Measurements from ENCODE around the gene ARHGEF18.

ARHGEF18 gene

DNA sequence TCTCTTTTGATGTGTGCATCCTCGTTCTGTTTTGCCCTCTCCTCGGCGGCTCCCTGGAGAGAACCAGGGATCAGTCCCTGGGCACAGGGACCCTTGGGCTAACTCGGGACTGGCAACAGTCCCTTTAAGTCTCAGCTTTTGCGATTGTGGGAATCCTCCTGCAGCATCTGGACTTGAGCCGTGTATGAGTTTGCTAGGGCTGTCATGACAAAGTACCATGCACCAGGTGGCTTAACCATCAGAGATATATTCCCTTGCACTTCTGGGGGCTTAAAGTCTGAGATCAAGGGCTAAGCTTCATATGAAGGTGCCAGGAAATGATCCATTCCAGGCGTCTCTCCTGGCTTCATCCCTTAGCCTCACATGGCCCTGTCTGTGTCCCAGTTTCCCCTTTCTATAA lies 34.5 kb downstream of the ARHGEF18 start:
- Histone ChIP-seq H4K8ac (ENCODE audit: low read length) (no peak overlapping the region), H3K9ac (ENCODE audit: low read length) (no peak overlapping the region), H3K4me2 (ENCODE audit: low read length, poor library complexity, severe bottlenecking) (no peak overlapping the region), H2AFZ (ENCODE audit: low read depth, low read length) (no peak overlapping the region), H3K4me1 (ENCODE audit: control insufficient read depth, insufficient read depth, low read depth, low read length) (no peaks in the 10 kb centered on the region), H3K36me3 (ENCODE audit: control insufficient read depth in 1 of 2, insufficient read depth in 2 of 2, low read depth in 1 of 2, low read length in 2 of 2) (peaks cover 4% of the 10 kb centered on the region in 2 experiments), H3K27me3 (ENCODE audit: control insufficient read depth in 1 of 2, insufficient read depth in 1 of 2, low read length in 2 of 2) (no peaks in the 10 kb centered on the region), H3K4me3 (ENCODE audit: insufficient read depth in 1 of 2, low read depth in 1 of 2, low read length in 2 of 2) (no peak overlapping the region), H4K91ac (ENCODE audit: low read length) (no peak overlapping the region), H3K9me3 (ENCODE audit: control insufficient read depth, low read length) (no peaks in the 10 kb centered on the region), H2AK5ac (ENCODE audit: low read length, severe bottlenecking) (no peak overlapping the region), H3K4ac (ENCODE audit: low read depth in 1 of 2, low read length in 2 of 2) (no peak overlapping the region), H2BK120ac (ENCODE audit: low read depth, low read length) (no peak overlapping the region), H3K18ac (ENCODE audit: low read depth in 1 of 2, low read length in 2 of 2) (no peak overlapping the region), H3K23ac (ENCODE audit: low read length in 2 of 2) (no peak overlapping the region), H2BK5ac (ENCODE audit: low read depth, low read length, poor library complexity, severe bottlenecking) (no peak overlapping the region), H3K14ac (ENCODE audit: low read length in 2 of 2) (no peak overlapping the region), H3K79me1 (replicated peaks; ENCODE audit: low read length, poor library complexity, severe bottlenecking) (peaks cover 5% of the 10 kb centered on the region), H2BK12ac (ENCODE audit: low read length in 2 of 2) (no peak overlapping the region), H2BK15ac (ENCODE audit: low read depth, poor library complexity, severe bottlenecking) (no peak overlapping the region), H3K27ac (ENCODE audit: low read length, poor library complexity, severe bottlenecking) (no peak overlapping the region)
- no peak for DNase-seq
- 90% methylated on average over 7 of the region's 7 CpGs for WGBS

DNA sequence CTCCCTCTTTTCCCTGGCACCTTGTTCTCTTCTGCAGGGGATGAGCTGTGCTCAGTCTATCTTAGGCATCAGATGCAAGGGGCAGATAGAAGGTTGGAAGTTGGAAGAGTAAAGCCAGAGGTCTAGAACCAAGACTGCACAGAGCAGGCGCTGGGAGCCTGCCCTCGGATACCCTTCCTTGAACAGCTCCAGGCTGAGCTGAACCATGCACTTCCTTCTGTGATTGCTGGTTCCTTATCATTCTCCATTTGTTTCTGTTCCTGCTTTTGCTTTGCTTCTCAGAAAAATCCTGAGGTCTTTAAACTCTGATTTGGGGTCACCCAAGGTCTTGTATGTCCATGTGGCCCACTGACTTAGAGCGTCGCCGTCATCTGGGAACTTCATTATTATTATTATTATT lies 36.3 kb downstream of the ARHGEF18 start:
- no peak overlapping the region for H3K4me3 ChIP-seq (ENCODE audit: insufficient read depth in 1 of 2, low read depth in 1 of 2, low read length in 2 of 2)
- no peak overlapping the region for H2BK15ac ChIP-seq (ENCODE audit: low read depth, poor library complexity, severe bottlenecking)
- WGBS = 96% methylated on average over 2 of the region's 5 CpGs
- no peak overlapping the region for H4K8ac ChIP-seq (ENCODE audit: low read length)
- H3K9ac ChIP-seq (ENCODE audit: low read length) = no peak overlapping the region
- DNase-seq = no peak
- peaks cover 4% of the 10 kb centered on the region in 2 experiments for H3K36me3 ChIP-seq (ENCODE audit: control insufficient read depth in 1 of 2, insufficient read depth in 2 of 2, low read depth in 1 of 2, low read length in 2 of 2)
- H3K4me2 ChIP-seq (ENCODE audit: low read length, poor library complexity, severe bottlenecking) = no peak overlapping the region
- no peaks in the 10 kb centered on the region for H3K27me3 ChIP-seq (ENCODE audit: control insufficient read depth in 1 of 2, insufficient read depth in 1 of 2, low read length in 2 of 2)
- H3K27ac ChIP-seq (ENCODE audit: low read length, poor library complexity, severe bottlenecking) = no peak overlapping the region
- H3K18ac ChIP-seq (ENCODE audit: low read depth in 1 of 2, low read length in 2 of 2) = no peak overlapping the region
- no peak overlapping the region for H3K4ac ChIP-seq (ENCODE audit: low read depth in 1 of 2, low read length in 2 of 2)
- H2AK5ac ChIP-seq (ENCODE audit: low read length, severe bottlenecking) = no peak overlapping the region
- H4K91ac ChIP-seq (ENCODE audit: low read length) = no peak overlapping the region
- peaks cover 5% of the 10 kb centered on the region for H3K79me1 ChIP-seq (replicated peaks; ENCODE audit: low read length, poor library complexity, severe bottlenecking)
- H3K4me1 ChIP-seq (ENCODE audit: control insufficient read depth, insufficient read depth, low read depth, low read length) = no peaks in the 10 kb centered on the region
- H2AFZ ChIP-seq (ENCODE audit: low read depth, low read length) = no peak overlapping the region
- H3K23ac ChIP-seq (ENCODE audit: low read length in 2 of 2) = no peak overlapping the region
- no peak overlapping the region for H2BK5ac ChIP-seq (ENCODE audit: low read depth, low read length, poor library complexity, severe bottlenecking)
- no peak overlapping the region for H2BK120ac ChIP-seq (ENCODE audit: low read depth, low read length)
- no peaks in the 10 kb centered on the region for H3K9me3 ChIP-seq (ENCODE audit: control insufficient read depth, low read length)
- H2BK12ac ChIP-seq (ENCODE audit: low read length in 2 of 2) = no peak overlapping the region
- H3K14ac ChIP-seq (ENCODE audit: low read length in 2 of 2) = no peak overlapping the region

DNA sequence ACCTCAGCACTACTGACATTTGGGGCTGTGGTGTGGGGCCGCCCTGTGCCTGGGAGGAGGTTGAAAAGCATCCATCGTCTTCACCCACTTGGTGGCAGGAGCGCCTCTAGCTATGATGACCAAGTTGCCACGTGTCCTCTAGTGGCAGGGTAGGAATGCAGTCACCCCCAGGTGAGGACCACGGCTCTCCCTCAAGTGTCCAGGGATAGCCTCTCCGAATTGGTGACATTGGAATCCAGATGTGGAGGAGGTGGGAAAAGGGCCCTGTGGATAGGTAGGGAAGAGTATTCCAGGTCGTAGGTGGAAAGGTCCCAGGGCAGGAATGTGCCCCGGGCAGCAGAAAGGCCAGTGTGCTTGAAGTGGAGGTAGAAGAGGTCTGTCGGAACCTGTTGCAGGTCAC lies 37.6 kb downstream of the ARHGEF18 start:
- H3K4ac ChIP-seq (ENCODE audit: low read depth in 1 of 2, low read length in 2 of 2) = no peak overlapping the region
- H4K8ac ChIP-seq (ENCODE audit: low read length) = no peak overlapping the region
- no peak for DNase-seq
- no peak overlapping the region for H3K27ac ChIP-seq (ENCODE audit: low read length, poor library complexity, severe bottlenecking)
- no peak overlapping the region for H3K14ac ChIP-seq (ENCODE audit: low read length in 2 of 2)
- no peak overlapping the region for H2BK15ac ChIP-seq (ENCODE audit: low read depth, poor library complexity, severe bottlenecking)
- no peak overlapping the region for H3K4me3 ChIP-seq (ENCODE audit: insufficient read depth in 1 of 2, low read depth in 1 of 2, low read length in 2 of 2)
- no peak overlapping the region for H2BK120ac ChIP-seq (ENCODE audit: low read depth, low read length)
- peaks cover 2% of the 10 kb centered on the region for H3K79me1 ChIP-seq (replicated peaks; ENCODE audit: low read length, poor library complexity, severe bottlenecking)
- 56% methylated on average over 9 of the region's 9 CpGs for WGBS
- H2BK12ac ChIP-seq (ENCODE audit: low read length in 2 of 2) = no peak overlapping the region
- no peak overlapping the region for H4K91ac ChIP-seq (ENCODE audit: low read length)
- no peak overlapping the region for H3K4me2 ChIP-seq (ENCODE audit: low read length, poor library complexity, severe bottlenecking)
- no peak overlapping the region for H2AK5ac ChIP-seq (ENCODE audit: low read length, severe bottlenecking)
- peaks cover 1% of the 10 kb centered on the region for H3K4me1 ChIP-seq (ENCODE audit: control insufficient read depth, insufficient read depth, low read depth, low read length)
- H2AFZ ChIP-seq (ENCODE audit: low read depth, low read length) = no peak overlapping the region
- H3K36me3 ChIP-seq (ENCODE audit: control insufficient read depth in 1 of 2, insufficient read depth in 2 of 2, low read depth in 1 of 2, low read length in 2 of 2) = peaks cover 4% of the 10 kb centered on the region in 2 experiments
- H3K9ac ChIP-seq (ENCODE audit: low read length) = no peak overlapping the region
- H3K18ac ChIP-seq (ENCODE audit: low read depth in 1 of 2, low read length in 2 of 2) = no peak overlapping the region
- no peak overlapping the region for H2BK5ac ChIP-seq (ENCODE audit: low read depth, low read length, poor library complexity, severe bottlenecking)
- no peaks in the 10 kb centered on the region for H3K27me3 ChIP-seq (ENCODE audit: control insufficient read depth in 1 of 2, insufficient read depth in 1 of 2, low read length in 2 of 2)
- H3K23ac ChIP-seq (ENCODE audit: low read length in 2 of 2) = no peak overlapping the region
- H3K9me3 ChIP-seq (ENCODE audit: control insufficient read depth, low read length) = no peaks in the 10 kb centered on the region

DNA sequence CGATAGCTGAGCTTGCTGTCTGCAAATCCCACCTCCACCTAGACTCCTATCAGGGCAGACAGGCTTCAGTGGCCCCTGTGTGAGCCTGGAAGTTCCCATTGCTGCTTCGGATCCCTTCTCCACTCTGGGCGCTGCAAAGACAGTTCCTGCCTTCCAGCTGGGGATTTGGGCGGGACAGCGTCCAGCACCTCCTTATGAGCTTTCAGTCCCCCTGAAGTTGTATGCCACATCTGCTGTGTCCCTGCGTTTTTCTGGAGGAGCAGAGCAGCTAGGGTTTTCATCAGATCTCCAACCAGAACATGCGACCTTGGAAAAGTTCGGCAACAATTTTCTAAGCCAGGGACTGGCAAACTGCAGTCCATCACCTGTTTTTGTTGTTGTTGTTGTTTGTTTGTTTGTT lies 38.0 kb downstream of the ARHGEF18 start:
- Histone ChIP-seq H3K9ac (ENCODE audit: low read length) (no peak overlapping the region), H3K79me1 (replicated peaks; ENCODE audit: low read length, poor library complexity, severe bottlenecking) (peaks cover 2% of the 10 kb centered on the region), H3K23ac (ENCODE audit: low read length in 2 of 2) (no peak overlapping the region), H2BK15ac (ENCODE audit: low read depth, poor library complexity, severe bottlenecking) (no peak overlapping the region), H3K4me2 (ENCODE audit: low read length, poor library complexity, severe bottlenecking) (no peak overlapping the region), H3K27ac (ENCODE audit: low read length, poor library complexity, severe bottlenecking) (no peak overlapping the region), H3K4me1 (ENCODE audit: control insufficient read depth, insufficient read depth, low read depth, low read length) (peaks cover 3% of the 10 kb centered on the region), H3K27me3 (ENCODE audit: control insufficient read depth in 1 of 2, insufficient read depth in 1 of 2, low read length in 2 of 2) (no peaks in the 10 kb centered on the region), H4K91ac (ENCODE audit: low read length) (no peak overlapping the region), H2AFZ (ENCODE audit: low read depth, low read length) (no peak overlapping the region), H3K14ac (ENCODE audit: low read length in 2 of 2) (no peak overlapping the region), H2BK120ac (ENCODE audit: low read depth, low read length) (no peak overlapping the region), H2BK5ac (ENCODE audit: low read depth, low read length, poor library complexity, severe bottlenecking) (no peak overlapping the region), H3K4ac (ENCODE audit: low read depth in 1 of 2, low read length in 2 of 2) (peak overlapping the region in 1 of 2 experiments; percentile 28), H3K4me3 (ENCODE audit: insufficient read depth in 1 of 2, low read depth in 1 of 2, low read length in 2 of 2) (no peak overlapping the region), H3K9me3 (ENCODE audit: control insufficient read depth, low read length) (no peaks in the 10 kb centered on the region), H3K36me3 (ENCODE audit: control insufficient read depth in 1 of 2, insufficient read depth in 2 of 2, low read depth in 1 of 2, low read length in 2 of 2) (peaks cover 4% of the 10 kb centered on the region in 2 experiments), H4K8ac (ENCODE audit: low read length) (no peak overlapping the region), H2AK5ac (ENCODE audit: low read length, severe bottlenecking) (no peak overlapping the region), H3K18ac (ENCODE audit: low read depth in 1 of 2, low read length in 2 of 2) (no peak overlapping the region), H2BK12ac (ENCODE audit: low read length in 2 of 2) (no peak overlapping the region)
- DNase-seq = no peak
- 89% methylated on average over 7 of the region's 8 CpGs for WGBS

Data from mesenchymal stem cell (in vitro differentiated cells and primary cell).